Activated CD8-positive, alpha-beta memory T cell treated with anti-CD3 and anti-CD28 coated beads, Interleukin-2, amount 10 ng/mL, durations not matched to agents 7 days and 5 days (primary cell): ENCODE data around the gene RALB. TPM values are rescaled to one million over a fixed set of nuclear protein-coding genes. Genes with fewer than 3 reads are reported as not detected.
"Not testable (repeated sequence)": the region's sequence is repeated elsewhere in the genome, so short reads cannot be mapped to it uniquely, and the experiment has no call there.

Experiments
- ATAC-seq: fragments of 150-1000 bp; cut with Tn5 transposase; one replicate; pipeline ENCODE4 v1.10.0; 2021; ENCODE audit warnings: moderate library complexity
- CTCF ChIA-PET: fragments of 350-600 bp; sonication (Branson Sonifier 250); formaldehyde crosslinking; loops from one replicate; lab custom pipeline; 2021; ENCODE audit warnings: antibody characterized with exemption; lab: Charles Lee
- DNase-seq: peaks from one replicate; pipeline ENCODE4 v3.0.0-alpha.2; 2020
- H3K27ac Mint-ChIP-seq: one replicate; pipeline ENCODE4 v1.8.0; 2021; ENCODE audit warnings: mild to moderate bottlenecking, mixed read lengths
- H3K27me3 Mint-ChIP-seq: one replicate; pipeline ENCODE4 v1.8.0; 2021; ENCODE audit warnings: mixed read lengths
- H3K36me3 Mint-ChIP-seq: one replicate; pipeline ENCODE4 v1.8.0; 2021; ENCODE audit warnings: mild to moderate bottlenecking, mixed read lengths
- H3K4me1 Mint-ChIP-seq: one replicate; pipeline ENCODE4 v1.8.0; 2021; ENCODE audit warnings: mixed read lengths
- H3K4me3 Mint-ChIP-seq: one replicate; pipeline ENCODE4 v1.8.0; 2021; ENCODE audit warnings: mild to moderate bottlenecking, moderate library complexity, mixed read lengths
- H3K9me3 Mint-ChIP-seq: one replicate; pipeline ENCODE4 v1.8.0; 2022; ENCODE audit warnings: low read depth, mixed read lengths
- total RNA-seq, 2 experiments: library from RNA; stranded (reverse); gene quantifications; one replicate each; pipeline ENCODE4 v1.2.3, GENCODE V29; 2021

Gene RALB
- total RNA-seq, 2 experiments from 2014 or later, result 36.7 to 41.8 TPM

GRCh38 chr2:120251880-120252224 is 800 bp upstream of the RALB start:
- CTCF ChIA-PET, result interaction anchor here (1.1 to 3.3 kb wide), 7 partner anchors 12 to 75 kb away, joined by 3 to 24 read pairs (median 8); no protein-coding TSS in a partner anchor
- peak overlapping the region; percentile 98 for H3K4me3 Mint-ChIP-seq
- H3K27ac Mint-ChIP-seq, result peak overlapping the region; percentile 92
- H3K36me3 Mint-ChIP-seq, result peaks cover 17% of the 10 kb centered on the region
- DNase-seq (no peak), ATAC-seq (no peak)
- no peaks in the 10 kb centered on the region for H3K9me3 Mint-ChIP-seq
- H3K27me3 Mint-ChIP-seq, result peaks cover 19% of the 10 kb centered on the region
- peaks cover 59% of the 10 kb centered on the region for H3K4me1 Mint-ChIP-seq

GRCh38 chr2:120253021-120253882 is 600 bp downstream of the RALB start:
- Mint-ChIP-seq H3K27ac (peak overlapping the region; percentile 78), H3K27me3 (peaks cover 14% of the 10 kb centered on the region), H3K4me3 (peak overlapping the region; percentile 98), H3K36me3 (peaks cover 25% of the 10 kb centered on the region), H3K4me1 (peaks cover 58% of the 10 kb centered on the region), H3K9me3 (peaks cover 4% of the 10 kb centered on the region)
- CTCF ChIA-PET, result interaction anchor here (0.6 to 3.3 kb wide), 7 partner anchors 13 to 61 kb away, joined by 3 to 24 read pairs (median 8); no protein-coding TSS in a partner anchor
- DNase-seq, result peak; percentile 65
- ATAC-seq, result peak; percentile 44

DNA sequence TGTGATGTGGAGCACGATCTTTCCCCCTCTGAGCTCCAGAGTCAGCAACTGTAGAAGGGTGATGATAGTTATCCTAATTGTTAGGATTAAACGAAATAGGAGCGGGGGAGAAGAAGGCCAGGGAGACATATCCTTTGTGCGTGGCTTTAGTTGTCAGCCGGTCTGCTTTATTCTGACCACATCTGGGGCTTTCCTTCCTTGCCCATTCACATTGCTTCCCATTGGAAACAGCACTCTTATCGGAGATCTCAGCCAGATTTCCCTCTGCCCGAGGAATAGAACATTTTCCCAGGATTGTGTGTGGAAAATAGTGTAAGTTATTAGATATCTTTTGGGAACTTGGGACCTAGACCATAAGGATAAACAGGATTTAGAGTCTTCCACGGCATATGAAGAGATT is 1.5 kb downstream of the RALB start:
- Mint-ChIP-seq H3K9me3 (peaks cover 7% of the 10 kb centered on the region), H3K4me1 (peaks cover 59% of the 10 kb centered on the region), H3K4me3 (peak overlapping the region; percentile 98), H3K27me3 (peaks cover 9% of the 10 kb centered on the region), H3K27ac (no peak overlapping the region), H3K36me3 (peaks cover 31% of the 10 kb centered on the region)
- ATAC-seq (no peak), DNase-seq (no peak)
- CTCF ChIA-PET, result interaction anchor here (1.0 to 3.3 kb wide), 4 partner anchors 21 to 60 kb away, joined by 3 to 24 read pairs (median 7); no protein-coding TSS in a partner anchor

GRCh38 chr2:120255071-120255470 is 2.4 kb downstream of the RALB start:
- DNase-seq (no peak), ATAC-seq (no peak)
- CTCF ChIA-PET, result interaction anchor here (0.8 to 1.9 kb wide), 4 partner anchors 21 to 81 kb away, joined by 3 to 6 read pairs (median 3); no protein-coding TSS in a partner anchor
- Mint-ChIP-seq H3K4me1 (peaks cover 62% of the 10 kb centered on the region), H3K4me3 (peak overlapping the region; percentile 4), H3K27me3 (peaks cover 3% of the 10 kb centered on the region), H3K36me3 (peaks cover 34% of the 10 kb centered on the region), H3K9me3 (peaks cover 7% of the 10 kb centered on the region), H3K27ac (no peak overlapping the region)

GRCh38 chr2:120255986-120256650 is 3.5 kb downstream of the RALB start:
- Mint-ChIP-seq H3K27me3 (no peaks in the 10 kb centered on the region), H3K9me3 (peaks cover 12% of the 10 kb centered on the region), H3K4me1 (peaks cover 56% of the 10 kb centered on the region), H3K4me3 (no peak overlapping the region), H3K27ac (no peak overlapping the region), H3K36me3 (peaks cover 41% of the 10 kb centered on the region)
- ATAC-seq (no peak), DNase-seq (no peak)
- CTCF ChIA-PET, result interaction anchor here (0.8 to 1.9 kb wide), 3 partner anchors 22 to 82 kb away, joined by 3 to 6 read pairs (median 3); no protein-coding TSS in a partner anchor

DNA sequence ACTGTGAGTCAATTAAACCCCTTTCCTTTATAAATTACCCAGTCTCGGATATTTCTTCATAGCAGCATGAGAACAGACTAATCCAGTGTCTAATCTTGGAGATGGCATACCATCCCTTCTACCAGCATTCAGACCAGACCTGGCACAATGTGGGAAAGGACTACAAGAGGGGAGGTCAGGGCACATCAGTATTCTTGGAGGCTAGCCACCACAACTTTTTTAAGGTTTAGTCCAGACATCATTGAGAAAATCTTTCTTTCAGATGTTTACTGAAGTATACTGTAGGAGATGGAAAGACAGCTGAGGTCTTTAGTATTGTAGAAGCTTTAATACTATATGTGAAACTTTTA is 4.0 kb downstream of the RALB start:
- H3K36me3 Mint-ChIP-seq, result peaks cover 41% of the 10 kb centered on the region
- DNase-seq (no peak), ATAC-seq (no peak)
- no peaks in the 10 kb centered on the region for H3K27me3 Mint-ChIP-seq
- CTCF ChIA-PET, result interaction anchor here (1.9 kb wide), 1 partner anchor 57 kb away, joined by 6 read pairs; no protein-coding TSS in a partner anchor
- H3K4me1 Mint-ChIP-seq, result peaks cover 55% of the 10 kb centered on the region
- H3K27ac Mint-ChIP-seq, result no peak overlapping the region
- no peak overlapping the region for H3K4me3 Mint-ChIP-seq
- H3K9me3 Mint-ChIP-seq, result peaks cover 12% of the 10 kb centered on the region

- H3K27me3 Mint-ChIP-seq, result no peaks in the 10 kb centered on the region
- CTCF ChIA-PET, result interaction anchor here (1.0 kb wide), 1 partner anchor 81 kb away, joined by 4 read pairs; no protein-coding TSS in a partner anchor
- H3K9me3 Mint-ChIP-seq, result peaks cover 12% of the 10 kb centered on the region
- peaks cover 47% of the 10 kb centered on the region for H3K4me1 Mint-ChIP-seq
- no peak for DNase-seq
- H3K4me3 Mint-ChIP-seq, result no peak overlapping the region
- H3K27ac Mint-ChIP-seq, result no peak overlapping the region
- no peak for ATAC-seq
- H3K36me3 Mint-ChIP-seq, result peaks cover 41% of the 10 kb centered on the region
These were observed 4.9 kb downstream of the RALB start for GRCh38 chr2:120257522-120257921.

DNA sequence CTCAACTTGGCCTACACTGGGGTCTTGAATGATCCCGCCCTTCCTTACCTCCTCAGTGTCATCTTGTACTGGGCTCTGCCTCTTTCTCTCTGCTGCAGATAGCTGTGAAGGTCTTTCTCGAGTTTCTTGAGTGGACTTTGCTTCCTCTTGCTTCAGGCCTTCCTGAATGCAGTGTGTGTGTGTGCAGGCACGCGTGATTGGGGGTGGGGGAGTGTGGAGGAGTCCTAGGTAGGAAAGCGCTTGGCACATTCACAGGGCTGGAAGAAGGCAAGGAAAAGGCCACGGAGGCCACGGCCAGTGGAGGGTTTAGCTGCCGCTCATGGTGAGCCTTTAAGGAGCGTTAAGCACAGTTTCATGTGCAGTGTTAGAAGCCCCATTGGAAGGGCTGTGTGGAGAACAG is 5.5 kb downstream of the RALB start:
- CTCF ChIA-PET, result interaction anchor here (1.0 to 1.1 kb wide), 2 partner anchors 55 to 81 kb away, joined by 3 to 4 read pairs; no protein-coding TSS in a partner anchor
- H3K36me3 Mint-ChIP-seq, result peaks cover 41% of the 10 kb centered on the region
- DNase-seq (no peak), ATAC-seq (no peak)
- no peak overlapping the region for H3K4me3 Mint-ChIP-seq
- no peaks in the 10 kb centered on the region for H3K27me3 Mint-ChIP-seq
- H3K9me3 Mint-ChIP-seq, result peaks cover 12% of the 10 kb centered on the region
- H3K4me1 Mint-ChIP-seq, result peaks cover 47% of the 10 kb centered on the region
- no peak overlapping the region for H3K27ac Mint-ChIP-seq

- H3K4me3 Mint-ChIP-seq, H3K27me3 Mint-ChIP-seq, ATAC-seq, DNase-seq, H3K27ac Mint-ChIP-seq: not testable (repeated sequence)
- CTCF ChIA-PET, result interaction anchor here (0.9 kb wide), 1 partner anchor 28 kb away, joined by 3 read pairs; no protein-coding TSS in a partner anchor
- Mint-ChIP-seq H3K36me3 (peaks cover 40% of the 10 kb centered on the region), H3K4me1 (peaks cover 38% of the 10 kb centered on the region), H3K9me3 (peaks cover 12% of the 10 kb centered on the region)
These were observed 7.3 kb downstream of the RALB start for GRCh38 chr2:120259939-120260338.

GRCh38 chr2:120260736-120261135 is 8.1 kb downstream of the RALB start:
- ATAC-seq (no peak), DNase-seq (no peak)
- Mint-ChIP-seq H3K4me1 (peaks cover 36% of the 10 kb centered on the region), H3K36me3 (peaks cover 35% of the 10 kb centered on the region), H3K9me3 (peaks cover 12% of the 10 kb centered on the region), H3K4me3 (no peak overlapping the region), H3K27ac (no peak overlapping the region), H3K27me3 (no peaks in the 10 kb centered on the region)
- CTCF ChIA-PET, result interaction anchor here (0.9 kb wide), 1 partner anchor 29 kb away, joined by 3 read pairs; no protein-coding TSS in a partner anchor

DNA sequence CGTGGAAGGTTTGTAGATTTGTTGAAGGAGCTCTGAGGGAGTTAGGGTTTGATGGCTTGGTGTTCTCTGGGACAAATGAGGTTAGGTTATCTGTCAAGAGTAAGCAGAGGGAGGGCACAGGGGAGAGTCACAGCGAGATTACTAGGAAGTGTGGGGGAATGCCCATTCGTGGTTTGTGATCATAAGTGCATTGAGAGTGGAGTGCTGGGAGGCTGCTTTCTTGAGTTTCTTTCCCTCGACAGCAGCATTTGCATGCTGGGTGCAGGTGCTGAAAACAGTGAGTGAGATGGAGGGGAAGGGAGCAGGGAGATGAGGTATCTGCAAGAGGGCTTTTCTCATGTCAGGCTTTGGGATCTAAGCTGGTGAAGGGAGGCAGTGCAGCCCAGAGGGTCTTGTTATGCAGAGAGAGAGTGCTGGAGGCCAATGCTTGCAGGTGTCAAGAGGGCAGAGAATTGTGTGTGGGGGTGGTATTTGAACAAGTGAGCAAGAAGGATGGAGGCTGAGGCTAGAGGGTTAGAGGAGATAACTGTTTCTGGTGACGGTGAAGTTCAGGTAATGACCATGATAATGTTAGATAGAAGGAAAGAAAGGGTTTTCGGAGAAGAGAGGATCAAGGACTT is 8.8 kb downstream of the RALB start:
- H3K27me3 Mint-ChIP-seq, result no peaks in the 10 kb centered on the region
- DNase-seq (no peak), ATAC-seq (peak; percentile 45)
- peaks cover 27% of the 10 kb centered on the region for H3K36me3 Mint-ChIP-seq
- CTCF ChIA-PET, result interaction anchor here (0.9 to 1.4 kb wide), 2 partner anchors 10 to 51 kb away, joined by 4 read pairs; no protein-coding TSS in a partner anchor
- no peak overlapping the region for H3K4me3 Mint-ChIP-seq
- peaks cover 12% of the 10 kb centered on the region for H3K9me3 Mint-ChIP-seq
- H3K27ac Mint-ChIP-seq, result no peak overlapping the region
- H3K4me1 Mint-ChIP-seq, result peaks cover 28% of the 10 kb centered on the region

DNA sequence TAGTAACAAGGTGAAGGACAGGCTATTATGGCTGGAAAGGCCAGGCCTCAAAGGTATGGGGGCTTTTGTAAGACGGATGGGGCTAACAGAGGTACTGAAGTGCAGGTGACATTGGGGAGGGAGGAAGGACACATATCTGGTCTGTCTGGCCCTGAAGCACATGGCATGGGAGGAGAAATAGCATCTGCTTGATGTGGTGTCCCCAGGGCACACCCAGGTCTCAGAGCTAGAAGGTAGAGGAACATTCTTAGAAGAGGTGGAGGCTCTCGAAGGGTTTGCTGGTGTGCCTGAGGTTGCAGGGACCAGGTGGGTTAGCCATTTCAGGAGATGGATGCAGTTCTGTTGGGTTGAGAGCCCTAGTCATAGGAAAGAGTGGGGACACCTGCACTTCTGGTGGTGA is 9.5 kb downstream of the RALB start:
- peaks cover 12% of the 10 kb centered on the region for H3K9me3 Mint-ChIP-seq
- peaks cover 25% of the 10 kb centered on the region for H3K36me3 Mint-ChIP-seq
- H3K4me3 Mint-ChIP-seq, result no peak overlapping the region
- CTCF ChIA-PET, result interaction anchor here (0.9 to 1.4 kb wide), 2 partner anchors 9 to 50 kb away, joined by 4 read pairs; no protein-coding TSS in a partner anchor
- no peak overlapping the region for H3K27ac Mint-ChIP-seq
- no peaks in the 10 kb centered on the region for H3K27me3 Mint-ChIP-seq
- DNase-seq (no peak), ATAC-seq (no peak)
- H3K4me1 Mint-ChIP-seq, result peaks cover 25% of the 10 kb centered on the region
